Glomerular visceral epithelial cell (primary cell): ENCODE data around the gene OR7A10.

Source experiments
- DNase-seq: peaks from one replicate; pipeline ENCODE4 v3.0.0-alpha.2; 2016; ENCODE audit errors: extremely low spot score

The OR7A10 gene

DNA sequence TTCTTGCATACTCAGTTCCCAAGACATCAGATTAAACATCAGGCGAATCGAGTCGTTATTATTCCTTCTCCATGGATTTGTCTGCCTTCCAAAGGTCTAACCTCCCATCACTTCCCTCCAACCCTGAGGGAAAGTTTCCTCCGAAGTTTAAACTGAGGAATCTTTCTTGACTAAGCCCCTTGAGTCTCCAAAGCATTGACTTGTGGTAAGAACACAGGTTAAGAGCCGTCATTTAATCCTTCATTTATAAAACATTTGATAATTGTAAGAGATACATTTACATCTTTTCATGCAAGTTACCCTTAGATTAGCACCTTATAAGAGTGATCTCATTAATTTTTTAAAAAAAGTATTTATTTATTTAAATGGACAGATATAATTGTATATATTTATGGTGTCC is at the start of gene OR7A10:
TSS of gene OR7A10 (minus strand) at position 101 of the 400 bp plus-strand sequence. CDS start 7,045 bp downstream, outside the sequence.
- DNase-seq, result no peak

DNA sequence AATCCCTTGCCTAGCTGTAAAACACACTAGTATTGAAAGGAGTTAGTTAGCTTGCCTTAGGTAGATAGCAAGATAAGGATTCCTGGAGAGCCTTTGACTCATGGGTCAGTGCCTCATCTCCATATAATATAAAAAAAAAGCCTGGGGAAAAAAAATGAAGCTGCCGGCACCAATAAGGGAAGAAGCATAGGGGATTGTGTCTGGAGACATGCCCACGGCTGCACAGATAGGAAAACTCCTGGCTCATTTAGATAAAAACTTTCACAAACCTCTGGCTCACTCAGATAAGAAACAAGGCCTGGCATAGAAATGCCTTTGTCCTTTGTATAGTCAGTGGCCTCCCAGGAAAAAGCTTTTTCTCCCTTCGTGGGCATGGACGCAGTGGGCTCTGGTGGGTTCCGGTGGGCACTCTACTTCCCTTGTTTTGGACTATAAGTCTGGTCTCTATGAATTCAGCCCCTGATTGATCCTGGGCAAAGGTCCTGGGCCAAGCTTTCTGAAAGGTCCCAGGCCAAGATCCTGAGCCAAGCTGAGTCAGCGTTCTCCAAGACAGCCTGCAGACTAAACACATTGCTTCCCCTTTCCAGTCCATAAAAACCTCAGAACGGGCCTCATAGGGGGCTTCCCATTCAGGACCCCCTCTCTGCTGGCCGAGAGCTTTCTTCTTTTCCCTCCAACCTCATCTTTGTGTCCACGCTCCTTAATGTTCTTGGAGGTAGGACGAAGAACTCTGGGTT is 42.1 kb upstream of the OR7A10 start:
- DNase-seq, result no peak

DNA sequence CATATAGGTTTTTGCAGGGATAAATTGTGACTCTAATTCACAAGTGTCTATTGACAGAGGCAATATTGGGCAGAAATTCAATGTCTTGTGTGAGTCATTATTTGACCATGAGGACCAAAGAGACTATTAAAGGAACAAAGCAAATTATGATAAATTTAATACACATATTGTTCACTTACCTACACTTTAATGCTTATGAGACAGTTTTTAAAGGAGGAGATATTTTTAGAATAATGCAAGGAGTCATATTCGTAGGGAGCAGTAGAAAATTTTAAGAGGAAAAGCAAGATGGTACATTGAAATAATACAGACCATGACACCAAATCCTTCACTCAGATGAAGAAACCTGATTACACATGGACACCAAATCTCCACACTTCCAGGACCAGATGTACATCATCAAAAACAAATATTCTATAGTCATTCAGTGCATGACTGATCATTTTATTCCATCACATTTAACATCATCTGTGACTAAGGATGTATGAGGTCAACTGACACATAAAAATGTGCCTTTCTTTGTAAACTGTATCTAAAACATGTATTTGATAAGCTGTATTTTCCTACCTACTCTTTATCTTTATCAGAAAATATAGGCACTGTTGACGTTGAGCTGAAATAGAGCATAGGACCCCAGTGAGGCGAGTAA is 41.4 kb upstream of the OR7A10 start:
- DNase-seq, result no peak

DNA sequence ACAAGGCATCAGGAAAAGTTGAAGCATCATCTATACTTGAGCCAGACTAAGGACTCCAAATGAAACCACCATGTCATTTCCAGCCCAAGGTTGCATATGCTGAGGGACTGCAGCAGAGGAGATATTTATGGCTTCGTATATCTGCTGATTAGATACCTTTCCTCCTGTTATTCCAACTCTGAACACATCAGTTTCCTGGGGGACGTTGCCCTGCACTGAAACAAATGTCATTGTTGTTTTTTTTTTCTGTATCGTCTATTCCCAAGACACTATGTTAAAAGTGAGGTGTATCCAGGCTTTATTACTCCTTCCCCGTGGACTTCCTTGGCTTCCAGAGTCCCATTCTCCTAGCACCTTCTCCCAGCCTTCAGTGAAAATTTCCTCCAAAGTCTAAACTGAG is 37.3 kb upstream of the OR7A10 start, which contains the start of gene OR7A17:
TSS of gene OR7A17 (minus strand) at position 101 of the 400 bp plus-strand sequence. CDS start 4,777 bp downstream, outside the sequence.
- no peak for DNase-seq

DNA sequence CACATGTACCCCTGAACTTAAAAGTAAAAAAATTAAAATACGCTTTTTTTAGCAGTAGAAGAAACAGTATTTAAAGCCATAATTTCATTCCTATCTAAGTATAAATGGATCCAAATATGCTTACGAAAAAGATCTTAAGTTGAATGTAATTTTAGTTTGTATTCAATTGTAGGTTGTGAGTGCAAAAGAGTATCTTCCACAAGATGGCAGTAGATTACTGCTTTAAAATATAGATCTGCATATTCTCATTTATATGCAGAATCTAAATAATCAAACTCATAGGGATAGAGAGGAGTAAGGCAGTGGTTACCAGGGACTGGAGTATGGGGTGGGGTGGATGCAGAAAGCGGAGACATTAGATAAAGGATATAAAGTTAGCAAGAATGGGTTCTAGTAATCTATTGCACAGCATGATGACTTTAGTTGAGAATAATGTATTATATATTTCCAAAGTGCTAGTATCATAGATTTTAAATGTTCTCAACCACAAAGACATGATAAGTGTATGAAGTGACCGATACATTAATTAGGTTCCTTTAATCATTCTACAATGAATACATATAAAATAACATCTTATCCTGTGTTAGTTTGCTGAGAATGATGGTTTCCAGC is 23.0 kb upstream of the OR7A10 start:
- DNase-seq, result no peak

DNA sequence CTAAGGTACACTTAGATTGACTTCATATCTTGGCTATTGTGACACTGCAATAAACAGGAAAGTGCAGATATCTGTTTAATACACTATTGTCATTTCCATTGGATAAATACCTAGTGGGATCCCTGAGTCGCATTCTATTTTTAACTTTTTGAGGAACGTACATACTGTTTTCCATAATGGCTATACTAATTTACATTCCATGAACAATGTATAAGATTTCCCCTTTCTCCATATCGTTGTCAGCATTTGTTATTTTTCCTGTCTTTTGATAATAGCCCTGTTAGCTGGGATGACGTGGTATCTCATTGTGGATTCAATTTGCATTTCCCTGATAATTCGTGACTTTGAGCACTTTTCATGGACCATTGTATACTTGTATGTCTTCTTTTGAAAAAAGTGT is 19.8 kb upstream of the OR7A10 start:
- no peak for DNase-seq

DNA sequence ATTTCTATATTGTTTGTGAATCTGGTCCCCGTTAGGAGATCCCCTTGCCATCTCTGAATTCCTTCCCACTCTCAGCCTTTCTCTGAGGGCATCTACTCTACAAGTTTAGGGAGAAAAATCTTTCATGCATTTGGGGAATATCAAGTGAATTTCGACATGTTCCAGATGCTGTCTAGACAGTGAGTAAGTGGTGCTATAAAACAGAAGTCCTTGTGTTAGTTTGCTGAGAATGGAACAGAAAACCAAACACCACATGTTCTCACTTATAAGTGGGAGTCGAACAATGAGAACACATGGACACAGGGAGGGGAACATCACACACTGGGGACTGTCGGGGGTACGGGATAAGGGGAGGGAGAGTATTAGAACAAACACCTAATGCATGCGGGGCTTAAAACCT is 5.1 kb downstream of the OR7A10 start:
- no peak for DNase-seq

DNA sequence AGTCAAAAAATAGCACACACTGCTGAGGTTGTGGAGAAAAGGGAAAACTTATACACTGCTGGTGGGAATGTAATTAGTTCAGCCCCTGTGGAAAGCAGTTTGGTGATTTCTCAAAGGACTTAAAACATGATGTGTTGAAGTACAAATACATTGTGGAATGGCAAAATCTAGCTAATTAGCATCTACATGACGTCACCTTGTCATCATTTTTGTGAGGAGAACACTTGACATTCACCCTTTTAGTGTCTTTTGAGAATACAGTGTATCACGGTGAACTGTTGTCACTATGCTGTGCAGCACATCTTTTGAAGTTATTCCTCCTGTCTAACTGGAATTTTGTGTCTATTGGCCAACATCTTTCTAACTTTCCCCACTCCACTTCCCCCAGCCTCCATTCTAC is 5.6 kb downstream of the OR7A10 start:
- DNase-seq, result no peak

DNA sequence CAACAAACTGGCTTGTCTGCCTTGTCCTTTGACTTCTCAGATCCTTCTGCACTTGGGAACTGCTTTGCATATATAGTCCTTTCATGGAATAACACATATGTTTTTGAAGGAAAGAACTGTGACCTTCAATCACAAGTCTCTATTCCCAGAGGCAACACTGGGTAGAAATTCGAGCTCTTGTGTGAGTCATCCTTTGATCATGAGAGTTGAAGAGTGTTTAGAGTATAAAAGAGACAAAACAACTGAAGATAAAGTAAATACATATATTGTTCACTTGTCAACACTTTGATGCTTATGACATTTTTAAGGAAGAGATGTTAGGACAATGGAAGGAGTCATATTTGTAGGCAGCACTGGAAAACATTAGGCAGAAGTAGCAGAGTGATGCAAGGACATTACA is 8.5 kb downstream of the OR7A10 start:
- DNase-seq, result no peak

DNA sequence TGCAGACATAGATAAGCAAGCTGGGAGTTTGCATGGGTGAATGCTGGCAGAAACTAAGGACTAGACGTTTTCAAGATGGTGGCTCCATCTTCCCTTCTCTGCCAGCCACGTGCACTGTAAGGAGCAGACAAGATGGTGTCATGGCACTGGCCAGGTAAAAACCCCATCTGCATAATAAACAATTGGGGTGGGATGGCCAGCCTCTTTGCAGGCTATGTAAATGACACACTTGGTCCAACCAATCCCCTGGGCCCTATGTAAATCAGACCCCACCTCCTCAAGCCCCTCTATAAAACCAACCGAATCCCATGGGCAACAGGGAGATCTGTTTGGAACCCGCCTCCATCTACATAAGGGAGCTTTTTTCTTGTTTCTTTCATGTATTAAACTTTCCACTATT is 11.3 kb downstream of the OR7A10 start:
- DNase-seq, result no peak

DNA sequence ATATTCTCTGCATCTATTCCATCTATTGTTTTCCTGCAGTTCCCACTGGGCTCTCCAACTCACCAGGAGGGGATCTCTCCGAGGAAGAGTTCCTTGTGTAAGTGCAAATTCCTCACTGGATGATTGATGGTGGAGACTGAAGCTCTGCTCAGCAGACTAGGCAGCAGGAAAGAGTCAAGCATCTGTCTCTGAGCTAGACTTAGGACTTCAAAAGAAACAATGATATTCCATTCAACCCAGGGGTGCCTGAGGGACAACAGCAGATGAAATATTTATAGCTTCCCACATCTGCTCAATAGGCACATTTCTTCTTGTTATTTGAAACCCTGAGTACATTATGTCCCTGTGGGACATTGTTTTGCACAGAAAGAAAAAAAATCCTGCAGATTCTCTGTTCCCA is 13.7 kb downstream of the OR7A10 start, which contains the start of the genes OR7A5 and OR7C1:
TSS of gene OR7A5 (minus strand) at position 175 of the 400 bp plus-strand sequence. CDS start 6,944 bp downstream, outside the sequence.
TSS of gene OR7C1 (minus strand) at position 175 of the 400 bp plus-strand sequence. CDS start 35,049 bp downstream, outside the sequence.
- DNase-seq, result no peak

DNA sequence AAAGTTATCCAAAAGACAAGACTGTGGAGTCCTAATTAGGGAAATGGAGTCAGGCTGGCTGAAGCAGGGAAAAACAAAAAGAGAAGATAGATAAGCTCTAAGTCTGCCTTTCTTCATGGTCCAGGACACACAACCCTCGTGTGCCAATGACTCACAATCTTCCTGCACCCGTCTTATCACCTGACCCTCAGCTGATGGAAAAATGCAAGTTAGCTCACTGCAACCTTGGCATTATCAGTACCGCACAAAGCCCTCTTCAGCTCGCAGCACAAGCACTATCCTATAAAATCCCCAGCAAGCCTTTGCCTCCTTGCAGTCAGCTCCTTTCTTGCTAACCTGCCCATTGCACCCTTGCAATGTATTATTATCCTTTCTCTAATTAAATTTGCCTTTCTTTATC is 18.0 kb downstream of the OR7A10 start:
- peak; percentile 3 for DNase-seq

DNA sequence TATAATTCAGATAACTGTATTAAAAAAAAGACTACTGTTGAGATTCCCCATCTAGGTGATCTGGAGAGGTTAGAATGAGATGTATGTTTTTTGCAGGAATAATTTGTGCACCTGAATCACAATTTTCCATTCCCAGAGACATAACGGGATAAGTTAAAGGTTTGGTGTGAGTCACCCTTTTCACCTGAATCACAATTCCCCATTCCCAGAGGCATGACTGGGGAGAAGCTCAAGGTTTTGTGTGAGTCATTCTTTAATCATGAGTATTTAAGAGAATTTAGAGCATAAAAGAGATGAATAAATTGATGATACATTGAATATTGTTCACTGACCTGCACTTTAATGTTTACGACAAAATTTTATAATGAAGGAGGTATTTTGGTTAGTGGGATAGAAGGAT is 22.7 kb downstream of the OR7A10 start:
- DNase-seq, result no peak

DNA sequence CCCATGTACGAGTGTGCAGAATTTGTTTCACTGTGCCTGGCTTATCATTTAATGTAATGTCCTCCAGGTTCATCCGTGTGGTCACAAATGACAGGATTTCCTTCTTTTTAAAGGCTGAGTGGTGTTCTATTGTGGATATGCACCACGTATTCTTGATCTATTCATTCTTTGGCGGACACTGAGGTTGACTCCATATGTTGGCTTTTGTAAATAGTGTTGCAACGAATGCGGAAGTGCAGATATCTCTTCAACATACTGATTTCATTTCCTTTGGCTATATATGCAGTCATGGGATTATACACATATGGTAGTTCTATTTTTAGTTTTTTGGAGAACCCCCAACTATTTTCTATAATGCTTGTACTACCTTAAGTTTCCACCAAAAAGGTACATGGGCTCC is 26.8 kb downstream of the OR7A10 start:
- no peak for DNase-seq

DNA sequence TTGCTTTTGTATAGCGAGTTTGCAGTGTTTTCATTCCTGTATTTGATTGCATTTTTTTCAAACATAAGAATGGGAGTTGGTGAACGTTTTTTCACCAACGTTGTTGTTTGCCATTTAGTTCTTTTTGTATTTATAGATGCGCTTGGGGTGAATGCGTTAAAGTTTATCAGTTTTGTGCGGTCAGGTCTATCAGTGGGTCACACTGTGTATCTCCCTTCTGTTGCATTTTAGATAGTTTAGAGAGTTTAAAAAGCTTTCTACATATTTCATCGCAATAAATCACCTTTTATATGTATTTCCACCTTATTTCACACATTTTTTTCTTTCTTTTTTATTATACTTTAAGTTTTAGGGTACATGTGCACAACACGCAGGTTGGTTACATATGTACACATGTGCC is 30.1 kb downstream of the OR7A10 start:
- no peak for DNase-seq

DNA sequence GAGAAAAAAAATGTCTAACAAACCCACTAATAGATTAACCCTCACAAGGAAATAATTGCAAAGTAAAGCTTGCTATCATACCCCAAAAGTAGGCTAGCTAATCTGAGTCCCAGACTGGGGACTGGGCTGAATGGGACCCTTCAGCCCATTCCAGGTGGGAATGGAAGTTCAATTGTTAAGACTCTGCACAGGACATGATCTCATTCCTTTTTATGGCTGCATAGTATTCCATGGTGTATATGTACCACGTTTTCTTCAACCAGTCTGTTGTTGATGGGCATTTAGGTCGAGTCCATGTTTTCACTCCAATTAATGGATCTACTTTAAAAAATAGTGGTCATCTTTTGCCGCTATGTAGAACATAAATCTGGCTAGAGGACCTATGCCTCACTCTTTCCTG is 31.7 kb downstream of the OR7A10 start:
- no peak for DNase-seq

DNA sequence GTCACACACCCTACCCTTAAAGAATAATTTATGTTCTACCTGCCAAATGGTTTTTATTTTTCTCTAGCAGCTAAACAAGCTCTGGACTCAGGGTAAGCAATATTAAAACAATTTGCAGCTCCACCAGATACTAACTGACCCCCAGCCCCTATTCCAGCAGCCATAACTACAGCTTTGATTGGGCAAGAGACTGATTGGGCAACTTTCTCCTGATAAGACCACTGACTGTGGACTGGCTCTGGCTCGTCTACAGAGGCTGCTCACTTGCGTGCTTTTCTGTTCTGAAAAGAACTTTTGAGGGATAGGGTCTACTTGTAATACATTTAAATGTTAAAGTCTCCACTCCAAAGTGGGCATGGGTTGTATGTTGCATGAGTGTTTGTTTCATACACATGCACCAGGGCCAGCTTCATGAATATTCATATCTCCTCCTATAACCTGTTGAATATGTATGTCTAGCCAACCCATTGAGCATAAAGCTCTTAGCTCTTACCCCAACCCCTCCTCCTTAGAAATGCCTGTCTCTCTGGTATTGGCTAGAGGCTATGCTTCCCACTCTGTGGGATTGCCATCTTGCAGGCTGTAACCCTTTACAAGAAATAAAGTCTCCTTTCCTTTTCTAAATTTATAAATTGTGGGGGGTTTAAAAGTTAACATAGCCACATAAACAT is 33.6 kb downstream of the OR7A10 start:
- DNase-seq, result no peak

DNA sequence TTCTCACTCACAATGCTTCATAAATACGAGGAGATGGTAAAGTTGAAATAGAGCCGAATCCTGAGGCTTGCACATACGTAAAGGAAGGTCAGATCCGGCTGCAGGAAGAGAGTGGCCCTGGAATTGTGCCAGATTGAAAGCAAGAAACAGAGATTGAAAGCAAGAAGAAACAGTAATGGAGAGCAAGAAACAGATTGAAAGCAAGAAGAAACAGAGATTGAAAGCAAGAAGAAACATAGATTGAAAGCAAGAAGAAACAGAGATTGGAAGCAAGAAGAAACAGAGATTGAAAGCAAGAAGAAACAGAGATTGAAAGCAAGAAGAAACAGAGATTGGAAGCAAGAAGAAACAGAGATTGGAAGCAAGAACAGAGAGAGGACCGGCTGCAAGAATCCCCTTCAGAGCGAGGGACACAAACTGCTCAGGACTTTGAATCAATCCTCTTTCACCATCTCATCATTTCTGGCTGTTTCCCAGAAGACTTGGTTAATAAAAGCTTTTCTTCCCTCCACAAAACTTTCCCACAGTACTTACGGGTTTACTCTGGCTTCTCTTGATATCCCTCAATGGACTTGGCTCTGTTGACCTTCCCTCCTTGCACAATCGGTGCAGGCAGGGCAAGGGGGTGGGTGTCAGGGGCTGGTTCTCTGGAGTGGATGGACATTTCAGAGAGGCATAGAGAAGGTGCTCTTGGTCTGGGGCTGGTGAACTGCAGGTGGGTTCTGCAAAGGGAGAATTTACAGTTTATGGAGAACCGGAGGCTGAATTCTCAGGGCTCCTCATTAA is 39.3 kb downstream of the OR7A10 start:
- DNase-seq, result no peak

DNA sequence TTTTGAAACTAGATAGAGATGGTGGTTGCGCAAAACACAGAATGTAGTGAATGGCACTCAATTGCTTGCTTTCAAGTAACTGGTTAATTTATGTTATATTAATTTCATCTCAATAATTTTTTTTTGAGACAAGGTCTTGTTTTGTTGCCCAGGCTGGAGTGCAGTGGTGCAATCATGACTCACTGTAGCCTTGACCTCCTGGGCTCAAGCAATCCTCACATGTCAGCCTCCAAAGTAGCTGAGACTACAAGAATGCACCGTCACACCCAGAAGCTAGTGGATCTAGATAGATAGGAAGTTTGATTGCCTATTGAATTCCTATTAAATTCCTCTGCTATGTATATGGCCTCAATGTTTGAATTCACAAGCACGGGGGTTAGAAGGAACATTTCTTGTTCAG is 44.0 kb downstream of the OR7A10 start:
- DNase-seq, result no peak

DNA sequence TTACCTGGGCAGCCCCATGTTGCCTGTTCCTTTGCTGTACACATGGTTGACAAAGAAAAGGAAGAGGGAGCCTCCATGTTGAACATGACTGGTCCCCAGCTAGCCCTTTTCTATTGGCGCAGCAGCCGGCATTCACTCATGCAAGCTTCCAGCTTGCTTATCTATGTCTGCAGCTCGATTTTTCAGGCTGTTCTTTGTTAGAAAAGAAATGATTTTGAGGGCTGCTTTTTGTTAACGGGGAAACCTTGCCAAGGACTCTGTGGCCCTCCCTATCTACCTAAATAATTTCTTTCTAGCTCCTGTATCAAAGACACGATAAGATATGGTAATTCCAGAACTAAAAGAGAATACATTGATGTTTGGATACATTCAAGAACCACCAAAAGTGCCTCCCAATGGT is 50.0 kb downstream of the OR7A10 start:
- DNase-seq, result no peak

DNA sequence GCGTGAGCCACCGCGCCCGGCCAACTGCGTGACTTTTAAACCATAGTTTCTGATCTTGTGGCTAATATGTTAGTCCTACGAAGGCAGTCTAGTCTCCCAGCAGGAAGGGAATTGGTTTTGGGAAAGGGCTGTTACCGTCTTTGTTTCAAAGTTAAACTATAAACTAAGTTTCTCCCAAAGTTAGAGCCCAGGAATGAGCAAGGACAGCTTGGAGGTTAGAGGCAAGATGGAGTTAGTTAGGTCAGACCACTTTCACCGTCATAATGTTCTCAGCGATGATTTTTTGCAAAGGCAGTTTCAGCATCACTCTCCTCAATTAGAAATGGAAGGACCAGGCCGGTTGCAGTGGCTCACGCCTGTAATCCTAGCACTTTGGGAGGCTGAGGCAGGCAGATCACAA is 52.7 kb downstream of the OR7A10 start:
- DNase-seq, result no peak
